Endothelial cell of hepatic sinusoid (primary cell): ENCODE results near the gene MPDZ.

Source experiments
- in situ Hi-C: cut with HindIII; loops from 2 replicates; pipeline ENCODE4 v1.10.0; 2017; ENCODE audit warnings: low sequenced_read_pairs

MPDZ gene

DNA sequence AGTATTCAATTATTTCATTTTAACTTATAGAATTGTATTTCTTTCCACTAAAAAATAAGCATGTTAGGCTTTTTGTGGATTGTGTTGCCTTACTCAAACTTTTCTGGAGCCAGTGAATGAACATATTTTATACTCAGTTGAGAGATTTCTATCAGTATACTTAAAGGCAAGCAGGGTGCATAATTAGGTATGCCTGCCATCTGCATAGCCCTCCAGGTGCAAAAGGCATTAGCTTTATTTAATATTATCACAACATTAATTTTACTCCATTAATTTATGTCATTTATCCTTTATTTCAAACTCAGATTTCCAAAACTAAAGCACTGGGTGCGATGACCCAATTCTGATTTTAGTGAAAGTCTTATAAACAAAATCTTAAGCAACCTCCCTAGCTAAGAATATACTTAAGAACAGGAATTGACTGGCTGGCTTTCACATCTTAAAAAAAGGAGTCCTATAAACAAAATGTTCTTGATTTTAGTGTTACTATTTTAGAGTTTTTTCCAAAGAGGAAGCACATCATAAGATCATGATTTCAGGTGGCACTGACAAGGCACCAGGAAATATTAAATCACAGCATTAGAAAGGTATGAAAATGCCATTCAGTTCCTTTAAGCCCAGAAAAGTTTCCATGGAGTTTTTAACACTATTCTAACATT, 178.4 kb downstream of the MPDZ start:
- in situ Hi-C loops = no loop called here

- in situ Hi-C loops = no loop called here
Measured at GRCh38 chr9:13095056-13095455, 184.4 kb downstream of the MPDZ start.

DNA sequence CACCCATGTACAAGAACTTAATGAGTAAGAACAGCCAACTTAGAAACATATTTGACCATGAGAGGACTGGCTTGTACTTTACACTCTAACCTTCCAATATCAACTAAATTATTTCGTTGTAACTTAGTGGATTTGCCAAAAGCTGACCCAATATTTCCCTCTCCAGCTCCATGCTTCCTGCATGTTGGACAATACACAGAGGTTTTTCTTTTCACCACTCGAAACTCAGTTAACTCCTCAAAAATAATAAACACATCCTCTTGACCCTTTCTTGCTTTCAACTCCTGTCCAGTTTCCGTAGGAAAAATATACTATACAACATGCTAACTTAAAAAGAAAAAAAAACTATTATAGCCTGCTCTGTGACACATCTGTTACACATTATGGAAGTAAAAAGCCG, 188.9 kb downstream of the MPDZ start:
- in situ Hi-C loops = no loop called here

DNA sequence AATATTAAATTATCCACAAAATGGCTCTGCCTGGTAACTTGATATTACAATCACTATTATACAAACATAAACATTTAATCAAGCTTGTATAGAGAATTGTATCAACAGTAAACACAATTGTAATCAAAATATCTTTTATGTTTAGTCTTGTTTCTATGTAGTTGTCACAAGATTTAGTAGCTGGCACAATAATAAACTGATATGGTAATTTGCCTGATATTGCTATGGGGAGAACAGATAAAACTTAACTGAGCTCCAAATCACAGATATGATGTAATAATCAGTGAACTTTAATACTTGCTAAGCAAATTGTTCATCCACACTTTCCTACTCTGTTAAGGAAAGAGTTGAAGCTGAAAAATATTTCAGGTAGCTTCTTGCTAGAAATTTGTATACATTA, 189.8 kb downstream of the MPDZ start:
- in situ Hi-C loops = no loop called here

DNA sequence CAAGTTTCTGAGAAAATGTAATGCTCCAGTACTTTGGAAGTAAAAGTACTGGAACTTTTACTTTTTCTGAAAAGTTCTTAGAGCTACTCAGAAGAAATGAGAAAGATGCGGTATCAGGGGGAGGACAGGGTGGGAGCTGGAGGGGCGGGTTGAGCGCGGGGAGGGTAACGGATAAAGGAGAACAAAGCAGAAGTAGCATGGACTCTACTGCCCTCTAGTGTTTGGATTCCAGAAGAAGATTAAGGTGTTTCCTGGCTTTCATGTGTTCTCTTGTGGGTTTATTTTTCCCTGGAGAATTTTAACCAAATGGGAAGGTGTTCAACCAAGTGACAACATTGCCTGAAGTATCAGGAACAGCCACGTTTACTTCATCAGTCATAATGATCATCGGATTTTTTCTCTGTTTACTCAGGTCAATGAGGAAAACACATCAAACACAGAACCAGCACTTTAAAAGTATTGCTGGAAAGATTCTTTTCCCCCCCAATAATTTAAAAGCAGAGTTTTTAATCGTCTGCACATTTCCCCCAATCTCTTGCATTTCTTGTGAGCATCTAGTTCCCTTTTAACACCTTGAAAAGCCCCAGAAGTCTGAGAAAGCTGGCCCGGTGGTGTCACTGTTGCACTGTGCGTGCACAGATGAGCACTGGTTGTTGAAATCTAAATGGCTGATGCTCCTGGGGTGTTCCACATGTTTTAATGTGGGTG, 190.6 kb downstream of the MPDZ start:
- in situ Hi-C loops = no loop called here

DNA sequence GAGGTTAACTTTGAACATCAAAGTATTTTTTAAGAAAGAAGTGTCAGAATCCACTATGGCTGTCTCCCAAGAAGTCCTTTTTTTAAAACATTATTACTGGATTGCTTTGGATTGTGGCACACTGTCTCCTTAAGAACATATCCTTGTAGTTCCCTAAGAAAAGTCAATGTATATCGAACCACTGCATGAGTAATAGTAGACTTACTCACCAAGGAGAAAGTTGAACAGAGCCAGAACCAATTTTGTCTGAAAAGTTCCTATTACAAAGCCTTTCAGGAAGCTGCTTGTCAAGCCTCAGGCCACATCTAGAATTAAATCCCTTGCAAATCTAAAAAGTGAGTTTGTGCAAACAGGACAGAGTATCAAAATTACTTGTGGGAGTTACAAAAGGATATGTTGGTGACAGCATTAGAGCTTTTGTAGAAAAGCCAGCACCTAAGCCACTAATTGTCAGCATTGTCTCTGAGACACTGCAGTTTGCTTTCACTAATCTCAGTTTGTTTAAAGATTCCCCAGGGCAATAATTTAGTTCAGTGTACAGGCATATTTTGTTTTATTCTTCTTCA, 195.4 kb downstream of the MPDZ start:
- in situ Hi-C loops = no loop called here

DNA sequence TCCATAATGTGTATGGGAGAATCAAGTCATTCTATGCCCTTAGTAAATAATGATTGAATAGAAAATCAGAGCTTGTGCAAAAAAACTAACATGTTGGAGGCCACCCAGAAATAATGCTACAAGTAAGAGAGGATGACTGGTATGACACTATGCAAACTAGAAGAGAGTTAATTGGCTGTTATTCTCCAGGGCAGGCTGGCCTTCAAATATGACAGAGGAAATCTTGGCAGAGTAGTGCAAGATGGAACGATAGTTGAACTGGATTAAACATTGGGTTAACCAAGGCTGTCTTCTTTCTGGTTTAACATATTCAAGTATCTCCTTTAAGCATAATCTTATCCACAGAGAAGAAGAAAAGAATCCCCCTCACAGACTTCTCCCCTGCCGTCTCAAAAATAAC, 196.1 kb downstream of the MPDZ start:
- in situ Hi-C loops = no loop called here

DNA sequence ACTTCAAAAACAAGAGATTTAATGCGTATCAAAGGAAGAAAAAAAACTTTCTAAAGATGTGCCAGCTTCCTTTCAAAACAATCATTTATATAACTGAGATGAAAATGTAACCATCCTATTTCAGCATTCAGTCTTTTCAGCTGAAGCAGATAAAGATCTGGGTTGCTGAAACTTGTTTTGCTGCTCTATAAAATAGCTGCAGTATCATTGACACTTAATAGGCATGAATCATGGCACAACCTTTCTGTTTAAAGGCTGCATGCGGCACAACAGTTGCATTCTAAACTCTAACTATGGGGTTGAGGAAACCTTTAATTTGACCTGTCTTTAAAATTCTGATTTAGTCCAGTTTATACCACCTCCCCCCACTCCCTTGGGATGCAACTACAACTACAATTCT, 196.7 kb downstream of the MPDZ start:
- in situ Hi-C loops = no loop called here

- in situ Hi-C loops = no loop called here
Measured at GRCh38 chr9:13078164-13078563, 201.3 kb downstream of the MPDZ start.

GRCh38 chr9:13076616-13077015, 202.9 kb downstream of the MPDZ start:
- in situ Hi-C loops = no loop called here

DNA sequence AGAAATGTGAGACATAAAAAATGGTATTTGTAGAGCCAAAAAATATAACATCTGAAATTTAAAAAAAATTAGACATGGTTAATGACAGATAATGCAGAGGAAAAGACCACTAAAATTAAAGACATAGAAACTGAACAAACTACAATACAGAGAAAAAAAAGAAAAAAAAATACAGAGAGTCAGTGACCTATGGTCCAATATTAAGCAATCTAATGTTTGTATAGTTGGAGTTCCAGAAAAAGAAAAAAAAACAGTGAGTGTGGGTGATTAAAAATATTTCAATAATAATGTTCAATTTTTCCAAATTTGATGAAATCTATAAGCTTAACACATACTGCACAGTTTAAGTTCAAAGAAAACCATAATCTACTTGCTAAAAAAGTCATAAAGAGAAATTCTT, 207.6 kb downstream of the MPDZ start:
- in situ Hi-C loops = no loop called here

- in situ Hi-C loops = no loop called here
Measured at GRCh38 chr9:13070612-13071595, 208.6 kb downstream of the MPDZ start.

DNA sequence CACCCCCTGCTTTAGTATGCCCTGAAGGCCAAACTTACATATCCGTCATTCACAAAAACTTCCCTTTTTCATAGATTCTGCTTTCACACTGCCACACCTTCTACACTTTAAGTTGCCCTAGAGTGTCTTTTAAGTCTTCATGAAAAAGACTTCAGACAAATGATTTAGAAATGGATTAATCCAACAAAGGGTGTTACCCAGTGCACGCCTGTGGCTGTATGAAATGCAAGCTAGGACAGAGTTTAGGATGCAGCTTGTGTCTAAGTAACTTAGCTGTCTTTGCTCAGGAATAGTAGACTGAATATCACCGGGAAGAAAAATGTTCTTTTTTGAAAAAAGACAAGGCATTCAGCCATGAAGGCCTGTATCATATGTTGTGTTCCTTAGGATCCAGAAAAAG, 210.0 kb downstream of the MPDZ start:
- in situ Hi-C loops = loop anchor here (5.0 kb wide), 1 partner anchor 37 kb away; no protein-coding TSS in a partner anchor

DNA sequence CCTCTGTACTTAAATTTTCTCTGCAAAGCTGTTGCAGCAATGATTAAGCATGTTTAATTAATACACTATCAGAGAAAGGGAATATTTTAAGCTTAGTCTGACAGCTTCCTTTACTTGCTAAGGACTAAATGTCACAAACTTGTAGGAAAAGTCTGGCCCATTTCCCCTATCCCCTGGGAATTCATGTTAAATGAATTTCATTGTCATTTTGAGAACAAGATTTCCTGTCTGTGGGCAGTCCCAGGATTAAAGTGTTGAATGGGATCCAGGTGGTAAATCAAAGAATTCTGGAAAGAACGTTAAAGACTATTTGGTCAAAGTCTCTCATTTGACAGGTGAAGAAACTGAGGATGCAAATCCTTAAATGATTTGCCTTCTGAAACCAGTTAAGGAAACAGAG, 214.8 kb downstream of the MPDZ start:
- in situ Hi-C loops = loop anchor here (5.0 kb wide), 1 partner anchor 32 kb away; no protein-coding TSS in a partner anchor

GRCh38 chr9:13063880-13064459, 215.5 kb downstream of the MPDZ start:
- in situ Hi-C loops = no loop called here

DNA sequence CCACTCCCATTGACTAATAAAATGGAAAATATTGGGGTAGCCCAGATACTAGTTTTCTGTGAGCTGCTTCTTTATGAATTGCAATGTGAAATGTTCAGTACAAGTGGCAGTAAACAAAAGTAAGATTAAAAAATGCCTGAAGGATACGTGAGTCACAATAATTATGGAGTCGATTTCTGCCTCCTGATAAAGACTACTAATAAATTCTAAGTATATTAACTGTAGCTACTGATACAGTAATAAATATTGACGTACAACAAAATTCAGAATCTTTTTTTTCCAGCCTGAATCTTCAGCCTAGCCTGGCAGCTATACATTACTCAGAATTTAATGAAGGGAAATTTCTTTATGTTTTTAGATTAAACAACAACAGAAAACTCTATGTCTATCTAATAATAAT, 218.1 kb downstream of the MPDZ start:
- in situ Hi-C loops = no loop called here
